Mammary microvascular endothelial cell (primary cell): ENCODE results near the gene CAD. TPM values are rescaled to one million over a fixed set of nuclear protein-coding genes. Genes with fewer than 3 reads are reported as not detected.

Experiments
- total RNA-seq: library from RNA; depleted of rRNA; stranded (reverse); fragments of >200 nt; gene quantifications from 2 replicates; pipeline ENCODE4 v1.2.3, GENCODE V29; 2015

The CAD gene
- 47.2 and 60.4 TPM in 2 replicates for total RNA-seq

DNA sequence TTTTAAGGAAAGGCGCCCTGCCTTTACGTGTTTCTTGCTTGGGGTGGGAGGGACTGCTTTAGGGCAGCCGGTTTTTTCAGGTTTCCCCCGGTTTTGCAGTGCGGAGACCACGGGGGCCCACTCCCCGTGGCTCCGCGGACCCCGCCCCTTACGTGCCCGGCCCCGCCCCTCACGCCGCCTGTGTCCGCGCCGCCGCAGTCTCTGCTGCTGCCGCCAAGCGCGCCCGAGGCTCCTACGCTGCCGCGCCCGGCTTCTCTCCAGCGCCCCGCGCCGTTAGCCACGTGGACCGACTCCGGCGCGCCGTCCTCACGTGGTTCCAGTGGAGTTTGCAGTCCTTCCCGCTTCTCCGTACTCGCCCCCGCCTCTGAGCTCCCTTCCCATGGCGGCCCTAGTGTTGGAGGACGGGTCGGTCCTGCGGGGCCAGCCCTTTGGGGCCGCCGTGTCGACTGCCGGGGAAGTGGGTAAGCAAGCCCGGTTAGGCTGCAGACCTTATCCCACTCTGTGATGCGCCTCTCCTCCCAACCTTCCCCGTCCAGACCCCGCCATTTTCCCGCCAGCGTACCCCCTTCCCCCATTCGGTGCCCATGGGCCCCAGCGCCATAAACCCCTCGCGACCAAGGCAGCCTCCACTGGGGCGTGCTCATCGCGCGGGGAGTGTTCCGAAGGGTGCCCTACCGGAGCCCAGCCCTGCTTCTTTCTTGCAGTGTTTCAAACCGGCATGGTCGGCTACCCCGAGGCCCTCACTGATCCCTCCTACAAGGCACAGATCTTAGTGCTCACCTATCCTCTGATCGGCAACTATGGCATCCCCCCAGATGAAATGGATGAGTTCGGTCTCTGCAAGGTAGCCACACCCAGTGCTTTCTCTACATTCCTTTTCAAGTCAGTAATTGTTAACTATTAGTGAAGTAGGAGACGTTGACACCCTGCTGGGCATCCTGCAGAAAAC is at the start of gene CAD:
TSS of gene CAD (plus strand) at position 197 of the 949 bp plus-strand sequence. CDS start at position 380, 183 bp downstream.

DNA sequence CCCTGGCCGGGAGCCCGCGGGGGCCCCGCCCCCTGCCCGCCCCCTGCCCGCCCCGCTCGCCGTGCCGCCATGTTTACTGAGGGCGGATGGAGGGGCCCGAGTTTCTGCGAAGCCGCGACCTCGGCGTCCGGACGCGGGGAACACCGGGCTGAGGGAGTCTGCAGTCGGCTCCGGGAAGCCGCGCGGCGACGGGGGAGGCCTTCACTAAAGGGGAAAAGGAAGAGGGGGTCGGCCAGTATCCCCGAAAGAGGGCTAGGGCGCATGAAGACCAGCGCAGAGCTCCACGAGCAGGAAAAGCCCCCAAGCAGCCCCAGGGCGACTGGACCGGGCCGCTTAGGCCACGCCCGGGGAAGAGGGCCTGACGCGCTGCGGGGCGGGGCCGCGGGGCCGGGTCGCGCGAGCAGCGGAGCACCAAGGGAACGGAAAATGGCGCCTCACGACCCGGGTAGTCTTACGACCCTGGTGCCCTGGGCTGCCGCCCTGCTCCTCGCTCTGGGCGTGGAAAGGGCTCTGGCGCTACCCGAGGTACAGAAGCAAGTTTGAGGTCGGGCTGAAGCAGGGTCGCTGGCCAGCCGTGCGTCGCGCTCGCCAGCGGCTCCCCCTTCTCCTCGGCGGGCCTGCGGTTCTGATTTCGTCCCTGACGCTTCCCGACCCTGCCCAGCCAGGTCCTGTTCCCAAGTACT is 5.1 kb upstream of the CAD start, which contains the start of the genes ATRAID and SLC5A6:
TSS of gene ATRAID (plus strand) at position 99 of the 683 bp plus-strand sequence. CDS start at position 427, 328 bp downstream.
TSS of gene SLC5A6 (minus strand) at position 326 of the 683 bp plus-strand sequence. CDS start 4,618 bp downstream, outside the sequence.

DNA sequence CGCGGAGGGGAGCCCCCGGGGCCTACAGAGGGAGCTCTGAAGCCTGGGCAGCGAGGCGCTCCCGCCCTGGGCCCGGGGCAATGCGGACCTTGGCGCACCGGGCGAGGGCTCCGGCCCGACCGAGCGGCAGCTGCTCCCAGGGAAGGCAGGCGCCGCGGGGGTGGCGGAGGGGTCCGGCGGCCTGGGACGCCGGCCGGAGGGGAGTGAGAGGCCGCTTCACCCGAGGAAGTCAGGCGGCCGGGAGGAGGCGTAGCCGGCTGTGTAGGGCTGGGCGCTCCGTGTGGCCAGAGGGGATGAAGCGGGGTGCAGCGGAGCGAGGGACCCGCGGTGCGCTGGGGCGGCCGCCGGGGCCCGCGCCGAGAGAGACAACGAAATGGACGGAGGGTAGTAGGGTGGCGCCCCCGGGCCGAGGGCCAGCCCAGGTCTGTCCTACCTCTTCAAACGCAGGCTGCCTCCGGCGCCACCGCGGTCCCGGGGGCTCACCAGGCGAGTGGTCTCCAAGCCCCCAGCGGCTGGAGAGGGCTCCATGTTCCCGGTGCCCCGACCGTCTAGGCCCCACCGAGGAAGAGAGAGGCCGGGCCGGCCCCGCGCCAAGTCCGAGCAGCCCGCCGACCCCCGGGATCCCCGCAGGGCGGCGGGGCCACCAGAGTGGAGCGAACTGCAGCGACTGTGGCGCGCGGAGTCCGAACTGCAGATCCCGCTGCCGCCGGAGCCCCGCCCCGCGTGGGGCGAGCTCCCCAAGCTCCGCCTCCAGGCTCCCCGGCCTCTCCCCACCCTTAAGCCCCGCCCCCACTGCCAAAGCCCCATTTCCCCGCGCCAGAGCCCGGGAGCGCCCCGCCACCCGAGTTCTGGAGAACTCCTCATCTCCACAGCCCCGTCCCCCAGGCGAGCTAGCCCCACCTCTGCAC is 45.5 kb downstream of the CAD start, which contains the start of gene SLC30A3:
TSS of gene SLC30A3 (minus strand) at position 669 of the 908 bp plus-strand sequence. CDS start at position 528, 141 bp downstream.

DNA sequence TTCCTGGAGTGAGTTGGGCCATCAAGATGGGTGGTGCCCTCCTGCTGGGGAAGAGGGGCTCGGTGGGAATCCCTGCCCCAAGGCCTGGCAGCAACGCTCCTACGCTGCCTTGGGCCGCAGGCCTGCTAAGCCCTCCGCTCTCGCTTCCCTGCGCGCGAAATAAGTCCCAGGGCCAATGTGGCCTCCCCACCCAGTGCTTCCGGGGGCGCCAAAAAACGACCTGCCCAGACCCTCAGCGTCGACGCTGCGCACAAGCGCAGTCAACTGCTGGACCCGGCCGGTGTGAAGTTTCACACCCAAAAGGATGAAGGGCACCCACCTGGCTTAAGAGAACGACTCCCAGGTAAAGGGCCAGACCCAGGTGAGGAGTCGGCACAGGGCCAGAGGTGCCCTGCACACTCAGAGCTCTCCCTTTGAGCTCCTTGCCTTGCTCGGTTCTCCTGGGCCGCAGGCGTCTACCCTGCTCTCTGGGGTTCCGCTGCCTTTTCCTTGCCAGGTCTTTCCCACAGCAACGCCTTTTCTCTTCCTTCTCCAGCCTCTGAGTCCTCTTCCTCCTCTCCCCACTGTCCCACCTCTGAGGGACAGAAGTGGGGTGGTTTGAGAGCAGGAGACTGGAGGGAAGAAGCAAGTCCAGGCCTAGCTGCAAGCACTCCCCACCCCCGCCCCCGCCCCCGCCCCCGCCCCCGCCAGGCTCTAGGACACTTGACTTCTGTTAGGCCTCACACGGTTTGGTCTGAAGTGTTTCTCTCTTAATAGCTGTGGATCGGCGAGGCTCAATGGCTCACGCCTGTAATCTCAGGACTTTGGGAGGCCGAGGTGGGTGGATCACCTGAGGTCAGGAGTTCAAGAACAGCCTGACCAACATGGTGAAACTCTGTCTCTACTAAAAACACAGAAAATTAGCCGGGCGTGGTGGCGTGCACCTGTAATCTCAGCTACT is 58.3 kb downstream of the CAD start, which contains the start of gene DNAJC5G:
TSS of gene DNAJC5G (plus strand) at position 223 of the 940 bp plus-strand sequence. CDS start 1,296 bp downstream, outside the sequence.

DNA sequence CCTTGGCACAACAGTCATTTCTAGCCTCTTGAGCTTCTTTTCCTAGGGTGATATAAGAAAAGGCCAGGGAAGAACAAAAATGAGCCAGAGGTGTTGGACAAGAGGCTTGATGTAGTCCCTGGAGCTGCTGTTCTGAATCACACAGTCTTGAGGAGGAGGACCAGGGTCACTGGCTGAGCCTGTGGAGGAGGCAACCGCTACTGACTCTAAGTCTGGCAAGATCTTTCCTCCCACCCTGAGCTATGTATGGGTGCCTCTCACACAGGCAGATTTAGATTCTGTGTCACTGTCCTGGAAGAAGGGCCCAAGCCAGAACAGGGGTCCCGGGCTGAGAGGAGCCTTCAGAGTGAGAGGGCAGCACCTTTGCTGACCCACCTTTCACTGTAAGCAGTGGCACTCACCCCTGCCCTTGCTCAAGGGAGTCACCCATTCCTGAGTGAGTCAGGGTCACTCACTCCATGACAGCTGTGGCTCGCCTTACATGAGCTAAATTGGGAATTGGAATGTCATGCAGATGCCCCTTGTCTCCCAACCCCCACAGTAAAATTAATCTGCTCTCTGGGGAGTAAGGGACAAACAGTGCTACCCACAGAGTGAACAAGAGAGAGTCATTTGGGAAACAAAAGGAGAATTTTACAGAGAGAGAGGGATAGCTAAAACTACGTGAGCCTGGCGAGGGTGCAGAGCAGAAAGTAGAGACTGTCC is 64.8 kb downstream of the CAD start, which contains the start of gene TRIM54:
TSS of gene TRIM54 (plus strand) at position 575 of the 705 bp plus-strand sequence. CDS start 303 bp downstream, outside the sequence.

Other genes starting within 250 kb of the CAD start
- 1.2 and 1.4 TPM in 2 replicates for gene MAPRE3, start 246.7 kb upstream of the CAD start, total RNA-seq
- gene TMEM214, start 184.4 kb upstream of the CAD start, total RNA-seq = 20.1 and 26.9 TPM in 2 replicates
- gene AGBL5, start 165.7 kb upstream of the CAD start, total RNA-seq = 16.4 and 17.5 TPM in 2 replicates
- gene OST4, start 145.7 kb upstream of the CAD start, total RNA-seq = 387 and 401 TPM in 2 replicates
- 7.2 and 11.9 TPM in 2 replicates for gene EMILIN1, start 138.8 kb upstream of the CAD start, total RNA-seq
- 2.0 TPM in 2 replicates for gene KHK, start 130.6 kb upstream of the CAD start, total RNA-seq
- gene CGREF1, start 98.2 kb upstream of the CAD start, total RNA-seq = 1.5 and 3.5 TPM in 2 replicates
- not detected in 2 replicates for gene ABHD1, start 93.6 kb upstream of the CAD start, total RNA-seq
- gene PREB, start 82.7 kb upstream of the CAD start, total RNA-seq = 46.3 and 47.0 TPM in 2 replicates
- not detected in 2 replicates for gene PRR30, start 78.0 kb upstream of the CAD start, total RNA-seq
- not detected in 2 replicates for gene TCF23, start 68.4 kb upstream of the CAD start, total RNA-seq
- gene ATRAID, start 5.3 kb upstream of the CAD start, total RNA-seq = 131 and 156 TPM in 2 replicates
- 34.3 and 65.7 TPM in 2 replicates for gene SLC5A6, start 5.1 kb upstream of the CAD start, total RNA-seq
- gene SLC30A3, start 45.7 kb downstream of the CAD start, total RNA-seq = 2.7 and 3.4 TPM in 2 replicates
- not detected in 2 replicates for gene DNAJC5G, start 58.1 kb downstream of the CAD start, total RNA-seq
- 0.49 TPM in 1 of 2 replicates, not detected in the other for gene TRIM54, start 65.1 kb downstream of the CAD start, total RNA-seq
- gene UCN, start 91.1 kb downstream of the CAD start, total RNA-seq = not detected in 2 replicates
- gene MPV17, start 105.7 kb downstream of the CAD start, total RNA-seq = 109 and 120 TPM in 2 replicates
- 37.4 and 41.5 TPM in 2 replicates for gene GTF3C2, start 139.4 kb downstream of the CAD start, total RNA-seq
- 37.8 and 41.3 TPM in 2 replicates for gene EIF2B4, start 153.0 kb downstream of the CAD start, total RNA-seq
- 128 and 138 TPM in 2 replicates for gene SNX17, start 153.2 kb downstream of the CAD start, total RNA-seq
- gene ZNF513, start 163.4 kb downstream of the CAD start, total RNA-seq = 6.8 and 8.6 TPM in 2 replicates
- gene PPM1G, start 192.2 kb downstream of the CAD start, total RNA-seq = 121 and 134 TPM in 2 replicates
- gene NRBP1, start 211.3 kb downstream of the CAD start, total RNA-seq = 105 and 115 TPM in 2 replicates
- not detected in 2 replicates for gene KRTCAP3, start 225.0 kb downstream of the CAD start, total RNA-seq